Stomach (tissue), 9 donors: ENCODE data around the gene LGALS12. TPM values are rescaled to one million over a fixed set of nuclear protein-coding genes. Genes with fewer than 3 reads are reported as not detected.
A peak's percentile ranks its signal among the peaks of the same experiment; 100 is the strongest.
"Not testable (repeated sequence)": the region's sequence is repeated elsewhere in the genome, so short reads cannot be mapped to it uniquely, and the experiment has no call there.

Source experiments
- DNase-seq, 2 donors: peaks; one replicate each; pipeline versions ENCODE4 v3.0.0 to v3.0.0-alpha.2; 2013 to 2019
- H3K27ac ChIP-seq, 5 donors: fragments of 200-600 bp in 4 of 5; sonication (generic) in 4 of 5; one replicate each; pipeline ENCODE4 v1.5.1; 2013 to 2019; ENCODE audit warnings: mild to moderate bottlenecking in 1 of 5, moderate library complexity in 1 of 5
- H3K27me3 ChIP-seq, 3 donors: fragments of 200-600 bp; sonication (generic); one replicate each; pipeline ENCODE4 v1.5.1; 2017 to 2019; ENCODE audit warnings: mixed run types in 1 of 3
- H3K36me3 ChIP-seq, 4 donors: fragments of 200-600 bp; sonication (generic); 1 replicate in 3 of 4; 2 replicates in 1 of 4; pipeline ENCODE4 v1.5.1; 2016 to 2019
- H3K4me1 ChIP-seq, 4 donors: fragments of 200-600 bp; sonication (generic); one replicate each; pipeline ENCODE4 v1.5.1; 2016 to 2019
- H3K4me3 ChIP-seq, 4 donors: fragments of 200-600 bp; sonication (generic) in 3 of 4; one replicate each; pipeline ENCODE4 v1.5.1; 2016 to 2019; ENCODE audit warnings: mild to moderate bottlenecking in 1 of 4
- H3K9me3 ChIP-seq, 4 donors: fragments of 200-600 bp; sonication (generic); one replicate each; pipeline ENCODE4 v1.5.1; 2016 to 2019
- EP300 ChIP-seq: sonication (generic); formaldehyde crosslinking; IDR thresholded peaks from one replicate; pipeline ENCODE4 v1.6.1; 2017; ENCODE audit warnings: antibody characterized with exemption
- POLR2A ChIP-seq, 4 donors: fragments of 450-650 bp; IDR thresholded peaks; one replicate each; pipeline ENCODE4 v1.6.1; 2016; ENCODE audit warnings: antibody characterized with exemption in 4 of 4, control low read depth in 2 of 4, mild to moderate bottlenecking in 1 of 4, moderate library complexity in 1 of 4
- POLR2AphosphoS5 ChIP-seq, 3 donors: sonication (generic); formaldehyde crosslinking; IDR thresholded peaks; one replicate each; pipeline ENCODE4 v1.6.1; 2016; ENCODE audit warnings: antibody characterized with exemption in 3 of 3
- WGBS, 5 donors: extraction: QIAGEN DNeasy Blood & Tissue Kit in 3 of 5; methylation state at CpG; one replicate each; pipeline versions ENCODE4 v1.1.5 to v1.1.7; 2013 to 2018; 5-methylcytosine and 5-hydroxymethylcytosine counted together
- intact Hi-C: fragments of 100-400 bp; cut with DNase I; formaldehyde crosslinking; loops from one replicate; pipeline ENCODE4 v1.15.1; 2023; ENCODE audit warnings: low total_unique reads
- polyA plus RNA-seq, 3 donors: library from polyadenylated mRNA; stranded (reverse); fragments of 200-250 nt; gene quantifications; one replicate each; pipeline ENCODE4 v1.2.3, GENCODE V29; 2013
- total RNA-seq, 5 donors: library from RNA; depleted of rRNA; stranded (reverse); fragments of >200 nt; gene quantifications; one replicate each; pipeline versions ENCODE4 v1.1.0 to v1.2.3, GENCODE V29; 2014 to 2016
- TF ChIP-seq, protein P1 (sequence below), 7 experiments: fragments of 450-650 bp in 4 of 7; fragments of 200-600 bp in 3 of 7; sonication (generic) in 3 of 7; IDR thresholded peaks; one replicate each; pipeline ENCODE4 v1.5.1; 2016 to 2019; ENCODE audit warnings: antibody characterized with exemption in 7 of 7, control low read depth in 2 of 7, mild to moderate bottlenecking in 1 of 7
- donor health status: healthy with polysubstance abuse.
- donor health status: Bipolar disorder and iron deficiency.
- donor health status: healthy.

LGALS12 gene
- total and polyA plus RNA-seq, 8 donors = 0.38 to 1.1 (median 0.49) TPM; not detected in 4

DNA sequence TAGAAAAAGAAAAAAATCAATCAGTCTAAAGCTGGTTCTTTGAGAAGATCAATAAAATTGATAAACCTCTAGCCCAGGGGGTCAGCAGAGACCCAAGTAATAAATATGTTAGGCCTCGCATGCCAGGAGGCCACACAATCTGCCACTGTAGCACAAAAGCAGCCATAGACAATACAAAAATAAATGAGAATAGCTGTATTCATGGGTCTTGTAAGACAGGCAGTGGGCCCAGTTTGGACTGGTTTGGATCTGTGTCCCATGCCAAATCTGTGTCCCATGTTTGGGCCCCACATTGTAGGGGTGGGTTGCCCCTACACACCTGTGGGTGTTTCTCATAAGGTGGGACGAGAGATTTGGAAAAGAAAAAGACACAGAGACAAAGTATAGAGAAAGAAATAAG, 24.1 kb downstream of the LGALS12 start:
- Histone ChIP-seq H3K27me3 (no peaks in the 10 kb centered on the region), H3K36me3 (no peaks in the 10 kb centered on the region), H3K4me1 (peaks cover 3 to 24% (median 13%) of the 10 kb centered on the region in 4 donors), H3K27ac (no peak overlapping the region), H3K9me3 (no peaks in the 10 kb centered on the region), H3K4me3 (no peak overlapping the region)
- TF ChIP-seq POLR2AphosphoS5 (IDR thresholded peaks at IDR 0.05) = no peak
- TF ChIP-seq, protein P1, sequence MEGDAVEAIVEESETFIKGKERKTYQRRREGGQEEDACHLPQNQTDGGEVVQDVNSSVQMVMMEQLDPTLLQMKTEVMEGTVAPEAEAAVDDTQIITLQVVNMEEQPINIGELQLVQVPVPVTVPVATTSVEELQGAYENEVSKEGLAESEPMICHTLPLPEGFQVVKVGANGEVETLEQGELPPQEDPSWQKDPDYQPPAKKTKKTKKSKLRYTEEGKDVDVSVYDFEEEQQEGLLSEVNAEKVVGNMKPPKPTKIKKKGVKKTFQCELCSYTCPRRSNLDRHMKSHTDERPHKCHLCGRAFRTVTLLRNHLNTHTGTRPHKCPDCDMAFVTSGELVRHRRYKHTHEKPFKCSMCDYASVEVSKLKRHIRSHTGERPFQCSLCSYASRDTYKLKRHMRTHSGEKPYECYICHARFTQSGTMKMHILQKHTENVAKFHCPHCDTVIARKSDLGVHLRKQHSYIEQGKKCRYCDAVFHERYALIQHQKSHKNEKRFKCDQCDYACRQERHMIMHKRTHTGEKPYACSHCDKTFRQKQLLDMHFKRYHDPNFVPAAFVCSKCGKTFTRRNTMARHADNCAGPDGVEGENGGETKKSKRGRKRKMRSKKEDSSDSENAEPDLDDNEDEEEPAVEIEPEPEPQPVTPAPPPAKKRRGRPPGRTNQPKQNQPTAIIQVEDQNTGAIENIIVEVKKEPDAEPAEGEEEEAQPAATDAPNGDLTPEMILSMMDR (IDR thresholded peaks at IDR 0.05) = no peak
- TF ChIP-seq EP300 = no peak
- no peak for TF ChIP-seq POLR2A (IDR thresholded peaks at IDR 0.05)
- DNase-seq = no peak
- intact Hi-C loops = no loop called here
- WGBS, 5 donors = 90 to 100% (median 98%) methylated on average over 2 of the region's 2 CpGs

DNA sequence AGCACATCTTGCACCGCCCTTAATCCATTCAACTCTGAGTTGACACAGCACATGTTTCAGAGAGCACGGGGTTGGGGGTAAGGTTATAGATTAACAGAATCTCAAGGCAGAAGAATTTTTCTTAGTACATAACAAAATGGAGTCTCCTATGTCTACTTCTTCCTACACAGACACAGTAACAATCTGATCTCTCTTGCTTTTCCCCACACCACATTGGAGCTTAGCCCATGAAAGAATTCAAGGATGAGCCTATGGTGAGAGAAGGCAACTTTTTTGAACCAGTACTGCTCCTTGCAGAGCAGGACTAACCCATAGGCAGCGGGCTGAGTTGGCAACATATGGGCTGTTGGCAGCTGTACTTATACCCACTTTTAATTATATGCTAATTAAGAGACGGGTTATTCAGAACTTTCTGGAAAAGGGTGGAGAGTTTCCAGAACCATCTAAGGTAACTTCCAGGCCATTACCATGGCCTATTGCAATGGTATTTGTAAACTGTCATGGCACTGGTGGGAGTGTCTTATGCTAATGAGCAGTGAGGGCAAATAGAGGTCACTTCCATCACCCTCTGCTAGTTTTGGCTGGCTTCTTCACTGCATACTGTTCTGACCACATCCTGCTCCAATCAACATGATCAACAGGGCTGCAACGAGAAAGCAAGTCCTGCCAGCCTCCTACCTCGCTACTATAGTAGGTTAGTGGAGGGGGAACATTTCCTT, 25.3 kb downstream of the LGALS12 start:
- peak; percentile 68 to 81 for DNase-seq
- peak in 1 of 3 donors; percentile 73 for TF ChIP-seq POLR2AphosphoS5 (IDR thresholded peaks at IDR 0.05)
- H3K4me3 ChIP-seq, H3K36me3 ChIP-seq, H3K27me3 ChIP-seq, intact Hi-C loops, H3K9me3 ChIP-seq: not testable (repeated sequence)
- peaks cover 10 to 36% (median 20%) of the 10 kb centered on the region in 4 donors for H3K4me1 ChIP-seq
- peak overlapping the region in 4 of 5 donors; percentile 22 to 69 (median 66) for H3K27ac ChIP-seq
- 37 to 55% (median 48%) methylated on average over 4 to 5 of the region's 6 CpGs for WGBS, 5 donors

DNA sequence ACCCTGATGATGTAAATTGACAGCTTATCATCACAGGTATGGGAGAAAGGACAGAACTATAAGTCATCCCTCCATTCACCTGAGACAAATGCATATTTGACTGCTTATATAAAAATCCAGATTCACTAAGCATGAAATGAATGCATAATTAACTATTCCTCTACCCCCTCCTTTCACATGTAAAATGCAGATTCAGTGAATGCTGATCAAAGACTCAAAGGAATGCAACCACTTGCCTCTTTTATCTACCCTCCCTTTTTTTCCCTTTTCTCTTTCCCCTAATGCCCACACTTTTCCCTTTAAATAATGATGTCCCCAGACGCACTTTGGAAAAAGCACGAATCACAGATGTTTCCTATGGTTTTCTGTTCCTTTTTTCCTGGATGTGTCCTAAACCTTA, 26.2 kb downstream of the LGALS12 start:
- H3K36me3 ChIP-seq = no peaks in the 10 kb centered on the region
- no peak overlapping the region for H3K4me3 ChIP-seq
- TF ChIP-seq POLR2A (IDR thresholded peaks at IDR 0.05) (no peak), POLR2AphosphoS5 (IDR thresholded peaks at IDR 0.05) (no peak), EP300 (no peak)
- TF ChIP-seq, protein P1 (IDR thresholded peaks at IDR 0.05) = no peak
- H3K4me1 ChIP-seq = peaks cover 16 to 45% (median 28%) of the 10 kb centered on the region in 4 donors
- H3K9me3 ChIP-seq = no peaks in the 10 kb centered on the region
- intact Hi-C loops = no loop called here
- 78 to 85% (median 81%) methylated on average over 2 of the region's 2 CpGs for WGBS, 5 donors
- H3K27me3 ChIP-seq = no peaks in the 10 kb centered on the region
- H3K27ac ChIP-seq = peak overlapping the region in 3 of 5 donors; percentile 22 to 69 (median 66)
- no peak for DNase-seq

DNA sequence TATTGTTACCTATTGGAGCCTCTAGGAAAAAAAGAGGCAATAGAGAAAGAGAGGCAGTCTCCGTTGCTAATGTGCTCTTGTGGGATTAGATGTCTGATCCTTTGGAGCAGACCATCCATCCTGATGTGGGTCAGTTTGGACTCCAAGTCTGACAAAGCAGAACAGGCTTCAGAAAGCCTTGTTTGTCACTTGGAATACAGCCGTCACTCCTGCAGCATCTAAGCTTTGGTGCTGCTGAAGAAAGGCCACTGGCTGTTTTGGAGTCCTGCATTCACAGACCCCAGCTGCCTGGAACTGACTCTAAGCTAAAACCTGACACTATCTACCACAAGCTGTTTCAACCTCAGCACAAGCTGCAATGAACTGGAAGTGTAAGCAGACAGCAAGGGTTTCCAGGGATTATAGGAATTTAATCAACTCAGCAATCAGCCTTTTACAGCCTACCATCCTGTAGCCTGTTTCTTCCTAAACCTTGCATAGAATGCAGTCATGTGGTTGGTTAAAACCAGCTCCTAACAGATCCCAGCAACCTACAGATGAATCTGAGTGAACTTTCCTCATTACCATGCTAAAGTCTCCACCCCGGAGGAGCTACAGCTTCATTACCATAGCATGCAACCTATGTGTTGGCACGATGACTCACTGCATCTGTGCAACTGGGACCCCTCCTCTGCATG, 27.1 kb downstream of the LGALS12 start:
- intact Hi-C loops = no loop called here

More for the DNA sequence above, 27.1 kb downstream of the LGALS12 start:
- Histone ChIP-seq H3K4me3 (no peak overlapping the region), H3K4me1 (peaks cover 23 to 52% (median 37%) of the 10 kb centered on the region in 4 donors), H3K9me3 (no peaks in the 10 kb centered on the region), H3K36me3 (no peaks in the 10 kb centered on the region), H3K27ac (peak overlapping the region in 1 of 5 donors; percentile 20), H3K27me3 (no peaks in the 10 kb centered on the region)
- TF ChIP-seq POLR2A (IDR thresholded peaks at IDR 0.05) = no peak
- TF ChIP-seq EP300 = no peak
- TF ChIP-seq, protein P1 (IDR thresholded peaks at IDR 0.05) = no peak
- TF ChIP-seq POLR2AphosphoS5 (IDR thresholded peaks at IDR 0.05) = no peak
- no peak for DNase-seq
- 60 to 68% (median 60%) methylated on average over 4 of the region's 4 CpGs for WGBS, 5 donors
